GM10266 (cell line): ENCODE results near the gene CDC42BPG.

Experiments used
- DNase-seq: peaks from one replicate; pipeline ENCODE4 v3.0.0; 2012; ENCODE audit errors: extremely low spot score
- TF ChIP-seq, protein P1 (sequence below): IDR thresholded peaks from 2 replicates; pipeline ENCODE4 v1.5.1; 2012; ENCODE audit warnings: mild to moderate bottlenecking, low read depth; ENCODE audit not compliant: control insufficient read depth, insufficient read depth; ENCODE audit errors: missing control alignments

The CDC42BPG gene

DNA sequence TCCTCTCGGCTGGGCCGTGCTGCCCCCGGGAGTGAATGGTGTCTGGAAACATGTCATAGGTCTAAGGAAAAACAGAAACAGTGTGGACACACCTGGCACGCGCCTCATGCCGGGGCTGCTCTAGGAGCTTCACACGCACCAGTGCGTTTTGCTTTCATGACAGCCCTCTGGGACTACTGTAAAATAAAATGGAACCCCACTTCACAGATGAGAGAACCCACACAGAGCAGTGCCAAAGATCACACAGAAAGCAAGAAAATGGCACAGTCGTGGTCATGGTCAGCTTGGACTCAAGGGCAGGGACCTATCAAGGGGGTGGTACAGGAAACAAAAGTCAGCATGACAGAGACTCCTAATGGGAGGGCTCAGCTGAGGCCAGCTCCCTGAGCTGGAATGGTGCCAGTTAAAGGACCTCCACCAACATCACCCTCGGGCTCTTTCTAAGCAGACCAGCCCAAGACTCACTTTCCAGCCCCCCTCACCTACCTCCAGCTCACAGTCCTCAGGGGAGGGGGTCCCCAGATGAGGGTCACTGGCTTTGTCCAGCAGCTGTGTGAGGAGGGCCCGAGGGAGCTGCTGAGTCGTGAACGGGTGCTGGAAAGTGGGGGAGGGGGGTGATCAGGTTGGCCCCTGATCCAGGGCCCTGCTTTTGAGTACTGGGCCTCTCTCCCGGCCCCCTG lies 44.7 kb downstream of the CDC42BPG start:
- TF ChIP-seq, protein P1, sequence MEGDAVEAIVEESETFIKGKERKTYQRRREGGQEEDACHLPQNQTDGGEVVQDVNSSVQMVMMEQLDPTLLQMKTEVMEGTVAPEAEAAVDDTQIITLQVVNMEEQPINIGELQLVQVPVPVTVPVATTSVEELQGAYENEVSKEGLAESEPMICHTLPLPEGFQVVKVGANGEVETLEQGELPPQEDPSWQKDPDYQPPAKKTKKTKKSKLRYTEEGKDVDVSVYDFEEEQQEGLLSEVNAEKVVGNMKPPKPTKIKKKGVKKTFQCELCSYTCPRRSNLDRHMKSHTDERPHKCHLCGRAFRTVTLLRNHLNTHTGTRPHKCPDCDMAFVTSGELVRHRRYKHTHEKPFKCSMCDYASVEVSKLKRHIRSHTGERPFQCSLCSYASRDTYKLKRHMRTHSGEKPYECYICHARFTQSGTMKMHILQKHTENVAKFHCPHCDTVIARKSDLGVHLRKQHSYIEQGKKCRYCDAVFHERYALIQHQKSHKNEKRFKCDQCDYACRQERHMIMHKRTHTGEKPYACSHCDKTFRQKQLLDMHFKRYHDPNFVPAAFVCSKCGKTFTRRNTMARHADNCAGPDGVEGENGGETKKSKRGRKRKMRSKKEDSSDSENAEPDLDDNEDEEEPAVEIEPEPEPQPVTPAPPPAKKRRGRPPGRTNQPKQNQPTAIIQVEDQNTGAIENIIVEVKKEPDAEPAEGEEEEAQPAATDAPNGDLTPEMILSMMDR = no peak
- DNase-seq = no peak

DNA sequence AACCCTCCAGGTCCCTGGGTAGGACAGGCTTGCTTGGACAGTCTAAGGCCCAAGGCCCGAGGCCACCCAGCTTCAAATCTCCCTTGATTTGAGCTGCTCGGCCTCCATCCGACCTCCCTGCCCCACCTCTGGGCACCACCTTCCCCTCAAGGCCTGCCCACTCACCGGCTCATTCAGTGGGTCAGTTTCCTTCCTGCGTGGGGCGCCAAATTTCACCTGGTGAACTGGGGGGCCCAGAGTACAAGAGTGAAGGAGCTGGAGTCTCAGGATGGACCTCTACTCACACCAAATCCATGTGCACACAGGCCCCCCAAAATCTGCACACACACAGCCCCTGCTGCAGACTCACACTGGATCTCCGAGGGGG lies 45.2 kb downstream of the CDC42BPG start:
- DNase-seq = no peak
- TF ChIP-seq, protein P1 = no peak

DNA sequence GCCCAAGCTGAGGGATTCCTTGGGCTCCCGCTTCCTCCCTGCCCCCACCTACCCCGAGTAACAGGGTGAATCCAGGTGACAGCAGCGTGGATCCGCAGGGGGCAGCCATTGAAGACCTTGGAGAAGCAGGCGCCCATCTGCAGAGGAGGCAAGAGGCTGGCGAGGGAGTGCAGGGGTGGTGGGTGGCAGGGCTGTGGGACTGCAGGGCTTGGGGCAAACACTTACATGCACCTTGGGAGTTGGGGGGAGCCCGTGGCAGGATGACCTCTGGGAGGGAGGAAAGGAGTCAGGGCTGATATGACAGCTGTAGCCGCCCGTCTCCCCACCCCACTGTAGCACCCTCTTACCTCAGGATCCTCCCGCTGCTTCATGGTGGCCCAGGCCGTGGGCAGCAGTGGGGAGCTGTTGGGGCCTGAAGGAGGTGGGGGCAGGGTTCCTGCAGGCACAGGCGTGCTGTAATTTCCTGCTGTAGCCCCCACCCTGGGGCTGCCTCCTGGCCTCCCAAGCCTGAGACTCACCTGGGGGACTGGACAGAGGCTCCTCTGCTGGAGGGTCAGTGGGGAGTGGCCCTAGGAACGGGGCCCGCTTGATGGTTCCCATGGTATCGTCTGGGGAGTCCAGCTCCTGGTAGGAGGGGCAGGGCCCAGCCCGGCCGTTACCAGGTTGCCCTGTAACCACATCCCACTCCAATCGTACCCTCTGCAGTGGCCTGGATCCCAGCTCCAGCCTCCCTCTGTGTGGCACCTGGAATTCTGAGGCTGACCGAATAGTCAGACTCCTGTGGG lies 47.5 kb downstream of the CDC42BPG start:
- TF ChIP-seq, protein P1 = no peak
- no peak for DNase-seq

DNA sequence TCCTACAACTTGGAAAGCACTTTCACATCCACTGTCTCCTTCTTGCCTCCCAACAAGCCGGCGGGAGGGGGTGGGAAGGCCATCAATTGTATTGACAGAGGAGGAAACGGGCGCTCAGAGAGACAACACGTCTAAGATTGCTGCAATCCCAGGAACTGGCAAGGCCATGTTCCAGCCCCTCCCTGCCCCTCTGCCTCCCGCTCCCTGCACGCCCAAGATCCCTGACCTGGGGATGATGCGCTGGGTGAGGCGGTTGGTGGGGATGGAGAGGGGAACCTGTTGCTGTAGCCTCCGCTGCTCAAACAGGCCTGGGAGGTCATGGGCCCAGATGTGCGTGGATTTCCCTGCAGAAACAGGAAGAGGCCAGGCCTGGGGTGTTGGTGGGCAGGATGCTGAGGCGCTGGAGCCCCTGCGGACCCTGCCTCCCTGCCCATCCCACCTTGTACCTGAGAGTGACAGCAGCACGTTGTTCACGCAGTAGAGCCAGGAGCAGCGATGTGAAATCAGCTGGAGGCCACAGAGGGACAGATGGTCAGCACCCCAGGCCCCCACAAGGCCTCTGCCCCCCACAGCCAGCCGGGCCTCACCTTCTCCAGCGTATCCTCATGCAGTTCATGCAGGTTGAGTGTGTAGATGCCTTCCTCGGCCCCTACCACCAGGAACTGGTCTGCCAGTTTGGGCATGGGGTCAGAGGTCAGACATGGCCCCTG lies 48.3 kb downstream of the CDC42BPG start:
- no peak for DNase-seq
- TF ChIP-seq, protein P1 = no peak

DNA sequence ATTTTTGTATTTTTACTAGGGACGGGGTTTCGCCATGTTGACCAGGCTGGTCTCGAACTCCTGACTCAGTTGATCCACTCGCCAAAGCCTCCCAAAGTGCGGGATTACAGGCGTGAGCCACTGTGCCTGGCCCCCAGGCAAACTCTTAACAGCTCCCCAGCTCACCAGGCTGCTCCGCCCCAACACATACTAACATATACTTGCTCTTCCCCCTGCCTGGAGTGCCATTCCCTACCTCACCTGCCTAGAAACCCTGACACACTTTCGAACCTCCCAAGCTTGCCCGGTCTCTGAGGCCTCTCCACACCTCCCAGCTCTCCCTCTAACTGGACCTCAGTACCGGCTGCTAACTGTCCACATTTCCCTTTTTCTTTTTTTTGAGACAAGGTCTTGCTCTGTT lies 49.9 kb downstream of the CDC42BPG start:
- TF ChIP-seq, protein P1 = no peak
- DNase-seq = no peak

DNA sequence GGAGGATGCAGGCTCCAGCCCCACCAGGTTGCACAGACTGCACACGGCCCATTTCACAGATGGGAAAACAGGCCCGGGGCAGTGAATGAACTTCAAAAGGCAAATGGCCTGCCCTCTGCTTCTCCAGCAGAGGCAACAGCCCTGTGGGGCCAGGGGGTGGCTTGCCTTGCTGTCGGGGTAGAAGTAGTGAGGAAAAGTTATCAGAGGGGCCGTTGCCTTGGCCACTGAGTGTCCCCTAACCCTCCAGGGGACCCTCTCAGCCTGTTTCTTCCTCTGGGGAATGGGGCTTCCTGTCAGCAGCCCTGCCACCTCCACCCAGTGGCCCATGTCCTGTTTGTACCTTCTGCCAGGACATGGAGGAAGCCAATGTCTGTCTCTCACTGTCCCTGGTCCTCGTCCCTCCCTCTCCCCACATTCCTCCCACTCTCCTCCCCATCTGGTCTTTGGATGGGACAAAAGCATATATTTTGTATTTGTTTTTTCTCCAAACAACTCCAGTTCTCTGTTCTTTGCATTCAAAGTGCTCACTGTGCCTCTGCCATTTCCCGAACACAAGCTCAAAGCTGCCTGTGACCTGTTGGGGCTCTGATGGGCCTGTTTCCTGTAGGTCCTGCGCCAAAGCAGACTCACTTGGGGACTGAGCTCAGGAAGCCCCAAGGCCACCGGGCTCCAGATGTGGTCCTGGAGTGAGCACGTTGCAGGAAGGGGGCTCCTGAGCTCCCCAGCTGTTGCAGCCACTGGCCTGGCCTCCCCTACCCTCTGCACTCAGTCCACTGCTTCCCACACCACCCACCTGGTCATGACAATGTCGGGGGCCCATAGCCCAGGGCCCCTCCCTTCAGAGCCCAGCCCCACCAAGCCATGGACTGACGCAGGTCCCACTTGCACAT lies 50.9 kb downstream of the CDC42BPG start:
- DNase-seq = no peak
- TF ChIP-seq, protein P1 = no peak
